HepG2 (cell line): ENCODE measurements around the gene FAM120C. TPM values are rescaled to one million over a fixed set of nuclear protein-coding genes. Genes with fewer than 3 reads are reported as not detected.

ENCODE experiments used
- ATAC-seq: fragments of 200-7000 bp; cut with Tn5 transposase; 3 replicates; pipeline ENCODE4 v1.9.1; 2020; ENCODE audit warnings: mild to moderate bottlenecking, moderate library complexity
- BruUV-seq: library from RNA; stranded (reverse); fragments of 400-500 nt; replicated peaks from 2 replicates; lab custom pipeline; 2021; lab: Mats Ljungman, UMichigan
- CTCF ChIA-PET: fragments of 300-600 bp; formaldehyde crosslinking; extraction: SDS; loops from one replicate; lab custom pipeline; 2021; ENCODE audit warnings: low total read pairs, inconsistent platforms, low intra/inter-chr PET ratio; lab: Yijun Ruan, JAX
- POLR2A ChIA-PET: fragments of 350-600 bp; sonication (Branson Sonifier 250); formaldehyde crosslinking; loops from one replicate; lab custom pipeline; 2020; ENCODE audit warnings: antibody characterized with exemption, inconsistent platforms; lab: Yijun Ruan, JAX
- DNase-seq: peaks from one replicate; pipeline ENCODE4 v3.0.0-alpha.2; 2015; ENCODE audit warnings: low spot score
- FAIRE-seq: peaks from 3 replicates; lab custom pipeline; 2011; peaks lifted over from hg19 to GRCh38; lab: Jason Lieb, UNC
- H2AFZ ChIP-seq: one replicate; pipeline ENCODE4 v1.6.1; 2011; ENCODE audit warnings: low read length, inconsistent platforms
- H3K27ac ChIP-seq: fragments of 300-600 bp; 3 replicates; pipeline ENCODE4 v1.8.0; 2011; ENCODE audit warnings: mixed run types, mild to moderate bottlenecking, mixed read lengths, low read length, inconsistent platforms; ENCODE audit not compliant: insufficient read depth; ENCODE audit errors: extremely low read length
- H3K27me3 ChIP-seq, 2 experiments: fragments of 200-600 bp in 1 of 2; 2 replicates in 1 of 2; 3 replicates in 1 of 2; pipeline versions ENCODE4 v1.6.0 to v1.8.0; 2011; ENCODE audit warnings: low read length in 2 of 2, mild to moderate bottlenecking in 2 of 2, moderate library complexity in 2 of 2, inconsistent platforms in 1 of 2; ENCODE audit not compliant: insufficient read depth in 2 of 2, control insufficient read depth in 1 of 2
- H3K36me3 ChIP-seq, 2 experiments: fragments of 200-600 bp in 1 of 2; replicated peaks in 1 of 2; 2 replicates in 1 of 2; 3 replicates in 1 of 2; pipeline versions ENCODE4 v1.5.1 to v1.8.0; 2011; ENCODE audit warnings: low read length in 2 of 2, inconsistent platforms in 1 of 2; ENCODE audit not compliant: insufficient read depth in 2 of 2, control insufficient read depth in 1 of 2
- H3K4me1 ChIP-seq: 2 replicates; pipeline ENCODE4 v1.5.1; 2012; ENCODE audit warnings: low read length, inconsistent platforms; ENCODE audit not compliant: insufficient read depth
- H3K4me2 ChIP-seq: 2 replicates; pipeline ENCODE4 v1.6.0; 2011; ENCODE audit warnings: low read depth, low read length, inconsistent platforms
- H3K4me3 ChIP-seq, 3 experiments: fragments of 200-600 bp in 1 of 3; sonication (generic), shearing (Covaris generic) in 1 of 3; replicated peaks in 1 of 3; 2 replicates each; pipeline ENCODE4 v1.5.1; 2011 to 2016; ENCODE audit warnings: low read length in 3 of 3, inconsistent platforms in 2 of 3, low read depth in 2 of 3, mild to moderate bottlenecking in 2 of 3, control low read depth in 1 of 3, mixed read lengths in 1 of 3; ENCODE audit not compliant: insufficient read depth in 1 of 3
- H3K79me2 ChIP-seq: one replicate; pipeline ENCODE4 v1.6.1; 2011; ENCODE audit warnings: low read length, inconsistent platforms; ENCODE audit not compliant: insufficient read depth
- H3K9ac ChIP-seq: 2 replicates; pipeline ENCODE4 v1.6.0; 2011; ENCODE audit warnings: mild to moderate bottlenecking, low read depth, low read length, inconsistent platforms; ENCODE audit not compliant: insufficient read depth
- H3K9me3 ChIP-seq: 2 replicates; pipeline ENCODE4 v1.5.1; 2012; ENCODE audit warnings: mild to moderate bottlenecking, low read length
- H4K20me1 ChIP-seq: 2 replicates; pipeline ENCODE4 v1.6.0; 2011; ENCODE audit warnings: inconsistent platforms, mild to moderate bottlenecking, low read length, moderate library complexity; ENCODE audit not compliant: insufficient read depth
- FUBP1 ChIP-seq: sonication (generic); formaldehyde crosslinking; IDR thresholded peaks from 2 replicates; pipeline ENCODE4 v1.5.1; 2020; ENCODE audit warnings: missing genetic modification reagents, mild to moderate bottlenecking, borderline replicate concordance
- GATAD1 ChIP-seq: IDR thresholded peaks from 2 replicates; pipeline ENCODE4 v1.6.1; 2016; ENCODE audit warnings: missing genetic modification reagents, missing compliant biosample characterization
- HMGA1 ChIP-seq: sonication (generic); formaldehyde crosslinking; conservative IDR thresholded peaks from 2 replicates; pipeline ENCODE4 v1.4.0; 2020; ENCODE audit warnings: missing genetic modification reagents
- HNRNPL ChIP-seq: fragments of 200-400 bp; formaldehyde crosslinking; IDR thresholded peaks from 2 replicates; pipeline ENCODE4 v1.6.1; 2017; ENCODE audit warnings: mild to moderate bottlenecking, low read depth, low read length
- MAF1 ChIP-seq: sonication (generic); formaldehyde crosslinking; IDR thresholded peaks from 2 replicates; pipeline ENCODE4 v1.5.0; 2020; ENCODE audit warnings: missing genetic modification reagents, borderline replicate concordance
- MAX ChIP-seq: IDR thresholded peaks from 2 replicates; pipeline ENCODE4 v1.6.1; 2012; ENCODE audit warnings: inconsistent platforms
- POLR2AphosphoS5 ChIP-seq: IDR thresholded peaks from 2 replicates; pipeline ENCODE4 v1.6.1; 2012; ENCODE audit warnings: low read depth, low read length
- SP2 ChIP-seq: sonication (generic); formaldehyde crosslinking; IDR thresholded peaks from 2 replicates; pipeline ENCODE4 v1.5.1; 2020; ENCODE audit warnings: mild to moderate bottlenecking, missing genetic modification reagents
- TP53 ChIP-seq: sonication (generic); formaldehyde crosslinking; conservative IDR thresholded peaks from 2 replicates; pipeline ENCODE4 v1.4.0; 2020; ENCODE audit warnings: missing genetic modification reagents
- ZEB1 ChIP-seq: IDR thresholded peaks from 2 replicates; pipeline ENCODE4 v1.6.1; 2012; ENCODE audit warnings: mild to moderate bottlenecking, low read depth, inconsistent platforms; ENCODE audit not compliant: insufficient replicate concordance
- ZNF501 ChIP-seq: sonication (generic); formaldehyde crosslinking; IDR thresholded peaks from 2 replicates; pipeline ENCODE4 v1.5.1; 2020; ENCODE audit warnings: mild to moderate bottlenecking, moderate library complexity, missing genetic modification reagents
- ZNF746 ChIP-seq: sonication (generic); formaldehyde crosslinking; IDR thresholded peaks from 2 replicates; pipeline ENCODE4 v1.8.0; 2022; ENCODE audit warnings: mild to moderate bottlenecking, missing genetic modification reagents
- ZNF761 ChIP-seq: sonication (generic); formaldehyde crosslinking; conservative IDR thresholded peaks from 2 replicates; pipeline ENCODE4 v1.4.0; 2020; ENCODE audit warnings: mild to moderate bottlenecking, missing genetic modification reagents
- ZNF839 ChIP-seq: sonication (generic); formaldehyde crosslinking; IDR thresholded peaks from 2 replicates; pipeline ENCODE4 v1.4.0; 2020; ENCODE audit warnings: missing genetic modification reagents, mild to moderate bottlenecking, borderline replicate concordance
- WGBS: methylation state at CpG from one replicate; pipeline ENCODE4 v1.1.6; 2017; ENCODE audit warnings: low lambda C conversion rate; 5-methylcytosine and 5-hydroxymethylcytosine counted together
- in situ Hi-C: cut with HindIII; loops from 2 replicates; pipeline ENCODE4 v1.10.0; 2017; ENCODE audit warnings: low pct_unique_long_range_greater_than_20kb; ENCODE audit not compliant: extremely low pct_ligation_motif_present
- intact Hi-C: fragments of 100-400 bp; cut with micrococcal nuclease; formaldehyde crosslinking; loops from one replicate; pipeline ENCODE4 v1.10.0; 2022; ENCODE audit not compliant: unreplicated experiment
- polyA plus RNA-seq, 8 experiments: library from polyadenylated mRNA; depleted of rRNA in 3 of 8; stranded (reverse) in 7 of 8; unstranded in 1 of 8; fragments of >200 nt; fragmentation: Illumina TruSeq in 4 of 8; extraction: Trizol in 4 of 8; gene quantifications; 2 replicates each; pipeline versions ENCODE4 v1.2.1 to v1.2.3, GENCODE V29; 2011 to 2016; ENCODE audit warnings: low read depth in 4 of 8, missing spikeins in 1 of 8, mixed read lengths in 1 of 8; ENCODE audit not compliant: insufficient read depth in 1 of 8
- total RNA-seq, 5 experiments: library from RNA; depleted of rRNA; stranded (reverse); fragments of >200 nt; fragmentation: Illumina TruSeq; extraction: Trizol; gene quantifications; 2 replicates each; pipeline ENCODE4 v1.2.3, GENCODE V29; 2016; ENCODE audit warnings: low read depth in 1 of 5
- TF ChIP-seq, protein P1 (sequence below): sonication (generic); formaldehyde crosslinking; IDR thresholded peaks from 2 replicates; pipeline ENCODE4 v1.4.0; 2020; ENCODE audit warnings: missing genetic modification reagents
- TF ChIP-seq, protein P2 (sequence below): sonication (generic); formaldehyde crosslinking; IDR thresholded peaks from 2 replicates; pipeline ENCODE4 v1.5.0; 2020; ENCODE audit warnings: missing genetic modification reagents, mild to moderate bottlenecking, borderline replicate concordance

The FAM120C gene
- total and polyA plus RNA-seq, 2 of the 13 experiments (the other 11 are each of a cell fraction or from before 2014, with no cell fraction given) = 4.6 to 7.4 TPM

DNA sequence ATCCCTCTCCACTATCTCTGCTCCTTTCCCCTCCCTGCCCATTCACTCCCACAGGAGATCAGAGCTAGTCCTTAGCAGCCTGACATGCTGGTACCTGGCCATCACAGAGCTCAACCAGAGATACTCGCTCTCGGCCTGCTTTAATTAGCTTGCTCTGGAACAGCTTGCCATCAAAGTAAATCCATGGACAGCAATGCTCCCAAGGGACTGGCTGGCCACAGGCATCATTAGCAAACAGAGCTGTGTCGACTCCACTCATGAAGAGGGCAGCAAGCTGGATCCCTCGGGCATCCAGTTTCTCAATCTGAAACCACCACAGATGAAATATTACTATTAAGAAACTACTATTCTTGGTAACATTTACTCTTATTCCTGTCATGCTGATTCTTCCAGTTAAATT, 95.4 kb downstream of the FAM120C start:
- Histone ChIP-seq H3K27ac (no peak overlapping the region), H3K9ac (no peak overlapping the region), H3K4me1 (0 out of 2 replicates have a peak, but pooled peaks cover 10% of the 10 kb centered on the region), H3K4me3 (no peak overlapping the region), H2AFZ (no peak overlapping the region), H3K4me2 (no peak overlapping the region), H3K36me3 (no peaks in the 10 kb centered on the region), H3K79me2 (no peaks in the 10 kb centered on the region), H3K27me3 (no peaks in the 10 kb centered on the region), H3K9me3 (no peaks in the 10 kb centered on the region), H4K20me1 (no peaks in the 10 kb centered on the region)
- TF ChIP-seq POLR2AphosphoS5 (no peak), ZEB1 (no peak), ZNF746 (no peak), MAF1 (CRISPR knock-in tag) (no peak), TP53 (no peak), MAX (no peak), ZNF839 (CRISPR knock-in tag) (no peak), SP2 (no peak), HMGA1 (CRISPR knock-in tag) (no peak), FUBP1 (CRISPR knock-in tag) (no peak), ZNF501 (CRISPR knock-in tag) (no peak), HNRNPL (no peak), GATAD1 (CRISPR knock-in tag) (no peak), ZNF761 (no peak)
- TF ChIP-seq, protein P1, sequence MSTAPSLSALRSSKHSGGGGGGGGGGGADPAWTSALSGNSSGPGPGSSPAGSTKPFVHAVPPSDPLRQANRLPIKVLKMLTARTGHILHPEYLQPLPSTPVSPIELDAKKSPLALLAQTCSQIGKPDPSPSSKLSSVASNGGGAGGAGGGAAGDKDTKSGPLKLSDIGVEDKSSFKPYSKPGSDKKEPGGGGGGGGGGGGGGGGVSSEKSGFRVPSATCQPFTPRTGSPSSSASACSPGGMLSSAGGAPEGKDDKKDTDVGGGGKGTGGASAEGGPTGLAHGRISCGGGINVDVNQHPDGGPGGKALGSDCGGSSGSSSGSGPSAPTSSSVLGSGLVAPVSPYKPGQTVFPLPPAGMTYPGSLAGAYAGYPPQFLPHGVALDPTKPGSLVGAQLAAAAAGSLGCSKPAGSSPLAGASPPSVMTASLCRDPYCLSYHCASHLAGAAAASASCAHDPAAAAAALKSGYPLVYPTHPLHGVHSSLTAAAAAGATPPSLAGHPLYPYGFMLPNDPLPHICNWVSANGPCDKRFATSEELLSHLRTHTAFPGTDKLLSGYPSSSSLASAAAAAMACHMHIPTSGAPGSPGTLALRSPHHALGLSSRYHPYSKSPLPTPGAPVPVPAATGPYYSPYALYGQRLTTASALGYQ (CRISPR knock-in tag) = no peak
- TF ChIP-seq, protein P2, sequence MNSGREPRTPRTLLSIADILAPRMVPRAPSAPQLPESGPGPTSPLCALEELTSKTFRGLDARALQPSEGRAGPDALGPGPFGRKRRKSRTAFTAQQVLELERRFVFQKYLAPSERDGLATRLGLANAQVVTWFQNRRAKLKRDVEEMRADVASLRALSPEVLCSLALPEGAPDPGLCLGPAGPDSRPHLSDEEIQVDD (CRISPR knock-in tag) = no peak
- WGBS = 100% methylated on average over 2 of the region's 4 CpGs
- FAIRE-seq (no peak), ATAC-seq (no peak), DNase-seq (no peak)
- CTCF ChIA-PET = no interaction called here
- POLR2A ChIA-PET = no interaction called here
- intact Hi-C loops (no loop called here), in situ Hi-C loops (no loop called here)
- BruUV-seq = no TSS peak
